ENCODE measurements around the gene SLC38A2. TPM values are rescaled to one million over a fixed set of nuclear protein-coding genes. Genes with fewer than 3 reads are reported as not detected.

Gene SLC38A2
- total and polyA plus RNA-seq, 2 of the 4 experiments (the other 2 are of a cell fraction): 313 to 881 TPM

GRCh38 chr12:46404733-46405132 is 32.2 kb upstream of the SLC38A2 start:
- H4K91ac ChIP-seq (ENCODE audit: insufficient read depth, low read depth, low read length): peak overlapping the region; percentile 85
- no peak overlapping the region; the same call in 1 of the 2 replicates for H3K56ac ChIP-seq (ENCODE audit: extremely low read depth, insufficient read depth, low read length)
- dilution Hi-C loops (cut with HindIII; ENCODE audit: low sequenced_read_pairs, unreplicated experiment) (no loop called here), intact Hi-C loops (cut with micrococcal nuclease) (loop anchor here (5.0 kb wide), 1 partner anchor 68 kb away; no protein-coding TSS in a partner anchor), in situ Hi-C loops (cut with MboI; ENCODE audit: low sequenced_read_pairs) (no loop called here)
- H2BK5ac ChIP-seq (ENCODE audit: low read depth, low read length, poor library complexity, severe bottlenecking): peak overlapping the region; percentile 98
- peak overlapping the region; percentile 47 for H2BK20ac ChIP-seq (ENCODE audit: low read depth, low read length)
- peak overlapping the region; percentile 43; the same call in 1 of the 2 replicates for H3K23ac ChIP-seq (ENCODE audit: low read depth, low read length)
- H3K9me1 ChIP-seq (ENCODE audit: insufficient read depth, low read length): peaks cover 19% of the 10 kb centered on the region
- no peaks in the 10 kb centered on the region for H3K9me3 ChIP-seq (ENCODE audit: control insufficient read depth, insufficient read depth, low read length)
- no TSS peak for BruUV-seq (replicated peaks)
- CTCF ChIA-PET: interaction anchor here (0.7 kb wide), 1 partner anchor 12 kb away, joined by 3 read pairs; no protein-coding TSS in a partner anchor
- H4K5ac ChIP-seq (ENCODE audit: low read depth, low read length): peak overlapping the region; percentile 95
- no peak for TF ChIP-seq SMC3 (IDR thresholded peaks at IDR 0.05; ENCODE audit: low read depth, low read length)
- TF ChIP-seq RCOR1 (IDR thresholded peaks at IDR 0.05; ENCODE audit: insufficient replicate concordance, low read length): no peak
- TF ChIP-seq POLR2A (IDR thresholded peaks at IDR 0.05; ENCODE audit: low read depth, low read length): no peak
- TF ChIP-seq CHD1 (IDR thresholded peaks at IDR 0.05; ENCODE audit: low read depth, low read length): no peak
- no peak for TF ChIP-seq FOS (IDR thresholded peaks at IDR 0.05; ENCODE audit: low read depth, low read length)
- no peak for TF ChIP-seq NFE2L2 (IDR thresholded peaks at IDR 0.05; ENCODE audit: low read depth, low read length)
- TF ChIP-seq MAFK (IDR thresholded peaks at IDR 0.05; ENCODE audit: low read depth, low read length): no peak
- no peak for TF ChIP-seq CEBPB (IDR thresholded peaks at IDR 0.05; ENCODE audit: low read depth, low read length)
- TF ChIP-seq USF2 (IDR thresholded peaks at IDR 0.05; ENCODE audit: low read depth, low read length): no peak
- TF ChIP-seq MXI1 (IDR thresholded peaks at IDR 0.05; ENCODE audit: borderline replicate concordance, low read depth, low read length): no peak
- TF ChIP-seq BHLHE40 (IDR thresholded peaks at IDR 0.05; ENCODE audit: low read depth, low read length): no peak
- TF ChIP-seq CTCF (conservative IDR thresholded peaks at IDR 0.05; ENCODE audit: low read depth, low read length): no peak
- TF ChIP-seq RFX5 (IDR thresholded peaks at IDR 0.05; ENCODE audit: low read depth, low read length): no peak
- no peak for TF ChIP-seq MAZ (IDR thresholded peaks at IDR 0.05; ENCODE audit: borderline replicate concordance, low read depth, low read length)
- no peak for TF ChIP-seq RAD21 (IDR thresholded peaks at IDR 0.05; ENCODE audit: low read length)
- TF ChIP-seq ELK1 (IDR thresholded peaks at IDR 0.05; ENCODE audit: borderline replicate concordance, low read depth, low read length): no peak
- H3K4me1 ChIP-seq (ENCODE audit: control insufficient read depth, insufficient read depth, low read length): peaks cover 25% of the 10 kb centered on the region
- no peak overlapping the region for H3K4me3 ChIP-seq (ENCODE audit: insufficient read depth, low read depth, low read length)
- H4K20me1 ChIP-seq (ENCODE audit: insufficient read depth, low read length): no peaks in the 10 kb centered on the region
- H2BK15ac ChIP-seq (ENCODE audit: low read depth, low read length): peak overlapping the region; percentile 64; the same call in 2 of the 3 replicates
- peak overlapping the region; percentile 50 for H3K14ac ChIP-seq (replicated peaks; ENCODE audit: low read depth, low read length)
- H3K9ac ChIP-seq (ENCODE audit: low read depth, low read length): no peak overlapping the region
- peak overlapping the region; percentile 98 for H3K18ac ChIP-seq (ENCODE audit: low read depth, low read length)
- 100% methylated on average over 1 of the region's 5 CpGs; no CpG with 5 or more reads in 1 of the 2 experiments for WGBS, 2 experiments (ENCODE audit: extremely low coverage in 2 of 2, insufficient read length in 1 of 2)
- peak overlapping the region; percentile 17 to 42; a peak in 2 of 4 replicates for H4K8ac ChIP-seq (ENCODE audit: low read depth in 2 of 2, low read length in 2 of 2)
- H2AK5ac ChIP-seq (ENCODE audit: low read depth, low read length): peak overlapping the region; percentile 91
- DNase-seq (no peak), ATAC-seq (ENCODE audit: low read depth) (no peak)
- H2AK9ac ChIP-seq (replicated peaks; ENCODE audit: low read depth, low read length, poor library complexity): no peak overlapping the region
- peak overlapping the region; percentile 23; the same call in 1 of the 2 replicates for H3K4me2 ChIP-seq (ENCODE audit: low read depth, low read length)
- H3K27ac ChIP-seq (ENCODE audit: insufficient read depth, low read length): peak overlapping the region; percentile 89
- no peaks in the 10 kb centered on the region for H3K36me3 ChIP-seq (ENCODE audit: control insufficient read depth, insufficient read depth, low read length)
- H2BK120ac ChIP-seq (ENCODE audit: low read depth, low read length): peak overlapping the region; percentile 86
- H3K4ac ChIP-seq (ENCODE audit: low read depth, low read length): peak overlapping the region; percentile 84
- no peaks in the 10 kb centered on the region for H3K27me3 ChIP-seq (ENCODE audit: control insufficient read depth, insufficient read depth, low read length)
- H3K79me1 ChIP-seq (ENCODE audit: low read depth in 1 of 2, low read length in 2 of 2): peaks cover 16 to 29% of the 10 kb centered on the region in 2 experiments; a peak in 3 of 4 replicates
- POLR2A ChIA-PET (ENCODE audit: unreplicated experiment): interaction anchor here (0.7 kb wide), 1 partner anchor 13 kb away, joined by 3 read pairs; no protein-coding TSS in a partner anchor
- H2AFZ ChIP-seq (replicated peaks; ENCODE audit: low read length, poor library complexity): no peak overlapping the region

All from IMR-90 (cell line).